ENCODE measurements around the gene MED12L.

MED12L gene

DNA sequence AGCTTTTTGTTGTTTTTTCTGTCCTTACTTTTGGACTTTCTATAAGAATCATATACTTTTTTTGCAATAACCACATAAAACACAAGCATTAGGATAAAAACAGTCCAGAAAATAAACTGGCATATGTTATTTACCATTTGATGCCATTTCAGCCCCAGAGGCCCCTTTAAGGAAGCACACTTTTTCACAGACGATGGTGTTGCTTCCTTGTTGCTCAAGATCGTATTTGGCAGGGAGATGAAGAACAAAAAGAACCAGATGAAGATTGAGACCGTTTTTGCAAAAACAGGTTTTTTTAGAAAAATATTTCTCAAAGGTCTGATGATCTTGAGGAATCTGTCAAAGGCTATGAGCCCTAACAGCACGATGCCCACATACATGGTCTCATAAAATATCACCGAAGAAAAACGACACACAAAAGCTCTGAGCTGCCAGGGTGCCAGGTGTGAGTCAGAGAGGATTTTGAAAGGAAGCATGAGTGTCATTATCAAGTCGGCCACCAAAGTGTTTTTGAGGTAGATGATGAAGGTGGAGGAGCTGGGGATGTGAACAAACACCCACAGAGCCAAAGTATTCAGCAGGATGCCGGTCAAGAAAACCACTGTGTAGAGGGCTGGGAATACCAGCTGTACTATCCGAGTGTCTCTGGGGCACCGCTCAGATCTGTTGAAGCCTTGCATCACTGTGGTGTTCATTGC lies 243.0 kb downstream of the MED12L start:
- DNase-seq (ENCODE audit: low spot score), result no peak

DNA sequence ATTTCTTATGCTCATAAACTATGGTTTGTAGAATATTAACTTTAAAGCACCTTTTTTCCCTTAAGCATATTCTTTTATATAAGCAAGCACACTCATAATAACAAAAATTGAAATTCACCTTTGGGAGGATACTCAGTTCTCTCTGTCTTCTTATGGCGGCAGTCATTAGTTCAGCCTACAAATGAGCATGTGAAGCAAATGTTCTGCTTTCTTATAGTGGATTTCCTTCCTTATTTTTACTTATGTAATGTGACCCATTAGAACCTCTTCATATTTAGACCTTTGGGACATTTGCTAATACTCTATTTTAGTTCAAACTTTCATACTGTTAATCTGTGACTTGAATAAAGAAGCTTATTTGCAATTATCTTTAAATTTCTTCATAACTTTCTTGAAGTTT lies 243.9 kb downstream of the MED12L start, which contains the start of gene P2RY13:
P2RY13 (minus strand) TSS at position 187 of the 400 bp plus-strand sequence; CDS start at position 166, 21 bp downstream.
- DNase-seq (ENCODE audit: low spot score), result no peak

DNA sequence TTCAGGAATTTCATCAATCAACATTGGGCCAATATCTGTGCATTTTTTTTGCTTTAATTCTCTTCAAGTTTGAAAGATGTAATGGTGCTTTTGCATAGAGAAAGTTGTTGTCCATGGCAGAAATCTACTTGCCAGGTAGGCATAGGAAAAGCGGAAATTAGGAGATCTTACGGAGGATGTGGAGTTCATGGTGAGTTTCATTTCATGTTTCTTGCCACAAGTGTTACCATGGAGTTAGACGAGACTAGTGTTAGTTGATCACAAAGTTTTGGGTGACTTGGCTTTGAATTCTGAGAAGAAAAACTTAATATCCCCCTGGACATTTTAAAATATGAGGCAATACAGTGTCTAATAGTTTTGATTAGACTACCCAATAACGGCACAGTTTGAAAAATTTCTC lies 244.9 kb downstream of the MED12L start:
- DNase-seq (ENCODE audit: low spot score), result no peak

DNA sequence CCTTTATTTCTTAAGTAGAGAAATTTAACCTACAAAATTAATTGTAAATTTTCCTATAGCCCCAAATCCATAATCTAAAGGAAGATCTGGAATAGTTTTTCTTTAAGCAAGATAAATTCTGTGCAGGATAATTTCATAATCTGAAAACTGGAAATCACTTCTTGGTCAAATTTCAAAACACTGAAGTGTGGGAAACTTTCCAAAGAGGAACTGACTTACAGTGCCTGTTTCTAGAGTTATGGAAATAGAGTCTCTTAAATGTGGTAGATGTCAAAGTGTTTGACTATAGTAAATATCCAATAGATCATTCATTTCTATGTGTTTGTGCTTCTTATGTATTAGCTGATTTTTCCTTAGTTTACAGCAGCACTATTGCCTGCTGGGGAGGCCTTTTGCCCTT lies 245.4 kb downstream of the MED12L start:
- no peak for DNase-seq (ENCODE audit: low spot score)

DNA sequence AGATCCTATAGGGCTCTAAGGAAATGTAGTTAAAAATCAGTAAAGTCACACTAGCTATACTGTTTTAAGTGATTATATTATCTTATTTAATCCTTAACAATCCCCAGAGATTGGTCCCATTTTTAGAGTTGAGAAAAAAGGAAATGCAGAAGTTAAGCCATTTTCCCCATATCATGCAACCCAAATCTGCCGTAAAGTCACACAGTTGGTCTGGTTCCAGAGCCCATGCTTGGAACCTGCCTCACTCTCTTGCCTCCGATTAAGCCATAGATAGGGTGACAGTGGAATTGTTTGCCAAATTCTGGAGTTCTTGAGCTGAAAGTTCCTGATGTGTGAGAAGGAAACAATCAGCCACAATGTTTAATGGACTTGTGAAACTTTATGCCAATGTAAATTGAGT lies 246.2 kb downstream of the MED12L start:
- no peak for DNase-seq (ENCODE audit: low spot score)

DNA sequence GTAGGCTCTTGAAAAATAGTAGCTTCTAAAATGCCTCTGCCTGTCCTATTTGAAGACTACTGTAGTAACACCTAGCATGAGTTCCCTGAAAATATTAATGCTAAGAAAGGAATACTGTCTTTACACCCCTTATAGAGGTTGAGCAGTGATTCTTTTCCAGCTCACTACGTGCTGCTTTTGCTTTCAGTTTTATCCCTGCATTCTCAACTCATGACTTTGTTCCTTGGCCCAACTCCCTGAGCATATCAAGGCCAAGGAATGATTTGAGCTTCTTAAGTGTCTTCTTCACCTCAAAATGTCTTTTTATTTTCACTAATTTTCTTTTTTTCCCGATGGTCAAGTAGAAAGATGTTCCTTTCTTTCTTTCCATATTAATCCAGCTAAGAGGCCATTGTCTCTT lies 260.4 kb downstream of the MED12L start:
- peak; percentile 26 for DNase-seq (ENCODE audit: low spot score)

DNA sequence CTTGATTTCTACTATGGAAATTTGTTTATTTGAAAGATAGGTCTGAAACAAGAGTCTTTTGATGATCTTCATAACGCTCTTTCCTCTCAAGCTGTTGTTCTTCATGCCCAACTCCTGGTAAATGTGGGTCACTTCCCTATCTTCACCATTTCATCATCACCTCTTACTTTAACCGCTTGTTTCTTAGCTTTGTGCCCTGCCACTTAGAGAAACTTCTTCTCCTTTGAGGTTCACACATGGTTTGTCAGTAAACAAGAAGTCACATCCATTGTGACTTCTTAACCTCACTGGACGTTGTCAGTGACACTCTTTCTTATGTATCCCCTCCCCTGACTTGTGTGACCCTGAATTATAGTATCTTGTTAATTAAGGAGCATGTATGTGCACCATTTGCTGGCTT lies 260.8 kb downstream of the MED12L start:
- DNase-seq (ENCODE audit: low spot score), result no peak

DNA sequence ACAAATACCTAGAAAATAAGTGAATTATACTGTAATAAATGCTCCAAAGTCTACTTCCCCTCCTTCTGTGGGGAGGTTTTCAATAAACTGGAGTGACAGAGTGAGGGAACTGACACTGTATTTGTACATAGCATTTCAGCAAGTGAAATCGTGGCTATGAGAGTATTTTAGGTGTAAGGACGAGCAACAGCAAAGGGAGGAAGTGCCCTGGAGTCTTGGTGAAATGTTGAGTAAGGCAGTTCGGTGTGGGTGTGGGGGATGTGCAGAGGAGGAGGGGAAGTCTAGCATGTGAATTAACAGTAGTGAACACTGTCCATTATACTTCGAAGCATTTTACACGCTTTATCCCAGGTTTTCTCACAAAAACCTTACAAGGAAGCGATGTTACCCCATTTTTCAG lies 262.0 kb downstream of the MED12L start:
- DNase-seq (ENCODE audit: low spot score), result no peak

DNA sequence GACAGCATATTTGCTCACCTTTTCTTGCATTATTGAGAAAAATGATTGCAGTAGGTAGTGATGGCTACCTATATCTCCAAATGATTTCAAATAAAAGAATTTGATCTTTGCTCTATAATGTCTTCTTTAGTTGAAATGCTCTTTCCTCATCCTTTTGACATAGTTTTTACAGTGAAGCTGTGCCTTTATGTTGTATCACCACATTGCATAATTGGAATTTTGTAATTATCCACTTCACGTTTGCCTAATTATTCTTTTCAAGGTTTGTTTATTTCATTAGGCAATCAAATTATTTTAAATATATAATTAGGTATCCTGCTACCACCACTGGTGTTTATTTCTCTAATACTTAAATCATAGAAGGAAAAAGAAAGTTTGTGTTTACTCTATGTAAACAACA lies 265.2 kb downstream of the MED12L start:
- DNase-seq (ENCODE audit: low spot score), result no peak

DNA sequence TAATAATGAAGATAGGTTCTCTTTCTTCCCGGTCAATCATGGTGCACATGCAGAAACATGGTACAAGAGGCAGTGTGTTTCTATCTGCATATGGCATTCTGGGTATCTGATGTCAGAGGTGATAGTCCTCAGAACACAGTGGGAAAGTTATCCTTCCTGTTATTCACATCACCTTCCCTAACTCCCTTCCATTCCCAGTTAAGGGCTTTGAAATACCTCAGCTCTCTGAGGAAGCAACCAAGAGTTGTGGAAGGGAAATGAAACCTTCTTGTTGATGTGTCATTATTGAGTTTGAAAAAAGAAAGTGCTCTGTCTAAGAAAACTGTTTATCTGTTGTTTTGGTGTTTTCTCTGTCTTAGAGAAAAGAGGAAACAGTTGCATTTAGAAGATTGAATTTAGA lies 265.8 kb downstream of the MED12L start:
- no peak for DNase-seq (ENCODE audit: low spot score)

DNA sequence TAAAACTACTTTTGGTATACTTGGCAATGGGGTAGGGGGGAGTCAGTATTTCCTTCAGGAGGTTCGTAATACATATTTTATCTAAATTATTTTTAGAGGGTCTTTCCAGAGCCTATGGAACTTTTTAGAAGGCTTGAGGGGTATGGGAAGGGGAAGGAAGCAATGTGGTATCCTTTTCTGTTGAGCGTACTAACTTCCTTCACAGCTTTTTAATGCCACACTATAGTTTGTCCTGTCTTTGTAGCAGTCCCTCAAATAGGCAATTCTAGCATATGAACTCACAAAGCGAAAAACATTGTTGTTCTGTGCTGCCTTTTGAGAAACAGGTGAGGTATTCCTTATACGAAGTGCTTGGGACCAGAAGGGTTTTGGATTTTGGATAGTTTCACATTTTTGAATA lies 266.2 kb downstream of the MED12L start:
- no peak for DNase-seq (ENCODE audit: low spot score)

DNA sequence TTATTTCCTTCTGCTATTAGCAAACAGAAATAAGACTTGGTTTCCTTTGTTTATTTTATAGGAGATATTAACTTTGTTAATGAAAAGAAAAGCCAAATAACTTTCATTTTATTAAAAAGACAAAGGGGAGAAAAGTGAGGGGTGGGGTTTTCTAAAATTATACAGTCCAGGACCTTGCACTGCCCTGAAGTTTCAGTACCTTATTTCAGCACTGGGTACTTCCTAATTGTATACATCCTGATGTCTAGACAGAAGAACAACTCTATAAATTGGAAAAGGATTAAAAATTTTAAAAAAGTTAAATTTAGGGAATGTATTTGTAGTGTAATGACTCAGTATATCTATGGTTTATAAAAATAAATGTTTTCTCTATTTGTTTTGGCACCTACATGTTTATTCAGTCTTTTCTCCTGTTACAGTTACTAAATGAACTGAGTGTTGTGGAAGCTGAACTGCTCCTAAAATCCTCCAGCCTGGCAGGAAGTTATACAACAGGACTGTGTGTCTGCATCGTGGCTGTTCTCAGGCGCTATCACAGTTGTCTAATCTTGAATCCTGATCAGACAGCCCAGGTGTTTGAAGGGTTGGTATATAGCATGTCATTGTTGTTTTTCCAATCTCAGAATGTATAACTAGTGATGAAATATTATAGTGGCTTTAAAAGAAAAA lies 271.5 kb downstream of the MED12L start:
- no peak for DNase-seq (ENCODE audit: low spot score)

DNA sequence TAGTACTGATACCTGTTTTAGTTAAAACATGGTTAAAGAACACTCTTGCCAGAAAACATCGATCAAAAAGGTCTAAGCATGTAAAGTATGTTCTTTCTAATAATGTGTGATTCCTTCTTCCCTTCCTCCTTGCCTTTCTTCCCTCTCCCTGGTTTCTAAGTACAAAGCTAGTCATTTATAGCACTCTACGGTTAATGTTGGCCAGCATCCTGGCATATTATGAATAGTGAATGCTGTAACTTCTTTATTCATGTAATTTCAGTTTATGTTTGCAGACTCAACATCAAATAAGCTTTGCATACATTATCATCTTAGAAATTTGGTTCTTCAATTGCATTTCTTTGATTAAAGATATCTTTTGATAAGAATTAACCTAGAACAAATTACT lies 272.0 kb downstream of the MED12L start:
- DNase-seq (ENCODE audit: low spot score), result no peak

DNA sequence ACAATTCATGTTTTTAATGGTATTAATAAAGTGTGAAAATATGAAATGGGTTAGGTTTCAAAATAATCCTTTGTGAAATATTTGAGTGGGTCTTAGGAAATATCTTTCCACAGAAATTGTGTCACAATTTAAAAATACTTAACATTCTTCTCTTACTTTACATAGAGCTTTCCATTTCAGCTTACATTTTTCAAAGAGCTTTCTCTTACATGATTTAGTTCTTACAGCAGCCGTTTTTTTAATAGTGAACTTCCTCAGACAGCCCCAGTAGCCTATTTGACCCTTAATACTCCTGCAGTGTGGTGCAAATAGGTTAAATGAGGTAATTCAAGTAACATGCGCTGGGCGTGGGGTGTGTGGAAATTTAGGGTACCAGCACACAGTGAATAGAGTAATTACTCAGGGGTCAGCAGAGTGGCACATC lies 277.3 kb downstream of the MED12L start:
- no peak for DNase-seq (ENCODE audit: low spot score)

DNA sequence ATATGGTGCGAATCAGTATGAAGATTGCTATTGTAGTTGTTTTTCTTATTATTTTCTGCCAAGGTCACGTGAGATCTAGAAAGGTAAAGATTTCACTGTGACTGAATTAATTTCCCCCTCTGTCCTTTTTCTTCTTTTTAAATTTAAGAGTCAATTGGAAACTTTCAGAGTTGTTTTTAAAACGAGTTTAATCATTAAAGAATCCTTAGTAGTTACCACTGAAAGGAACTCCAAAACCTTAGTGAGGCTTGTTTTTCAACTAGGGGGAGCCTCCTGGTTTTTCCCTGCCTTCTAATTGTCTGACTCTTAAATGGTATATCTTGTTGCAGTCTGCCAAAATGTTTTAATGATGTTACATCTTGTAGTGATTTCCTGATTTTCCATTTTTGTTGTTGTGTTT lies 281.5 kb downstream of the MED12L start:
- DNase-seq (ENCODE audit: low spot score), result no peak

DNA sequence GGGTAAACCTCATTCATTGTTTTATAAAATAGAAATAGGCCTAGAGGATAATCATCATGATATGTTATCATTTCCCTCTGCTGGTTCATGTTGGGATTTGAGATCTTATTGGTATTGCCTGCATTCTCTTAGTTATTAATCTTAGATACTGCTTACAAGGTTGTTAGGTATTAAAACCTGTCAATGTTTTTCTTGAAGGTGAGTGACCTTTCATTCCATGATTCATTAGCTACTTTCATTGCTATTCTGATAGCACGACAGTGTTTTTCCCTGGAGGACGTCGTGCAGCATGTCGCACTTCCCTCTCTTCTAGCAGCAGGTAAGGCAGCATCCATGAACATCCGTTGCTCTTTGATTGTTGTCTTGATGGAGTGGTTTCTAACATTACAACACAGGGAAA lies 282.0 kb downstream of the MED12L start:
- no peak for DNase-seq (ENCODE audit: low spot score)

DNA sequence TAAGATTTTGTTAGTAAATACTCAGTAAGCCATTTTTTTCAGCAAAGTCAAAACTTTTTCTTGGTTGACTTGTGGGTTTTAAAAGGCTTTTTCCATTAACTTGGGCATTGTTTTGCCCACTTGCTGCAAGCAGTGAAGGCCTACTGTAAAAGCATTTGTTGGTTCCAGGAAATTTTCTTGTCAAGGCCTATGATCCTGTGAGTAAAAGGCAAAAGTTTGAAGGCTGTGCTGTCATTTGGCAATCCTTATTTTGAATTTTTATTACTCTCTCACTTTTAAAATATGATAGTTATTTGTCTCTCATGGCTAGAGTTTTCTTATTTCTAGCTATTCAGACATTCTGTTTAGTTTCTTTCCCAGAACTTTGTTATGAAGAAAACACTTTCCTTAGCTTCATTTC lies 286.1 kb downstream of the MED12L start:
- no peak for DNase-seq (ENCODE audit: low spot score)

DNA sequence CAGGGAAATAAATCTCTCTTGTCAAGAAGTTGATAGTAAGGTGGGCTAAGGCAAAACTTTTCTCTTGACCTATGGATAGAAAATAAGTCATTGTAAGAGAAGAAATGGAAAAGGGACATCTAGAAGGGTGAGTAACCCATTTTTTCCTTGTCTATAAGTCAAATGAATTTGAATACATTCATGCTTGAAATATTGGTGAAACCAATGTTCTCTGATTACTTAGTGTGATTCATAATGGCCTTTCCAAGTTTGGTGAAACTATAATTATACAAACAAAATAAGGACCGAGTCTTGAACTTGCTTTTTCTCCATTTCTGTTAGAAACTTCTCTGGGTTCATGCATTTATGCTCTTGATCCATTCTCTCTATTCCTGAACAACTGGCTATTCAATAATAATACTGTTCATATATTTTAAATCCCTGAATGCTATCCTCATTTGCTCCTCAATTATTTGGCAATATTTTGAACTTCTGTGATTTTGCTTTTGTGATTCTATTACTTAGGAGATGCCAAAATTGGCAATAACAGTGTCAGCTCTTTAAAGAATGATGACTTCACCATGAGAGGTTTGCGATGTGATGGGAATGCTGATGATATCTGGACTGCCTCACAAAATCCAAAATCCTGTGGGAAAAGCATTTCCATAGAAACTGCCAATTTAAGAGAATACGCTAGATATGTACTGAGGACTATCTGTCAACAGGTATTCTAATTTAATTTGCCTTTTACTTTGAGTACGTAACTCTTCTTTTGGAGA lies 286.8 kb downstream of the MED12L start:
- DNase-seq (ENCODE audit: low spot score), result no peak

DNA sequence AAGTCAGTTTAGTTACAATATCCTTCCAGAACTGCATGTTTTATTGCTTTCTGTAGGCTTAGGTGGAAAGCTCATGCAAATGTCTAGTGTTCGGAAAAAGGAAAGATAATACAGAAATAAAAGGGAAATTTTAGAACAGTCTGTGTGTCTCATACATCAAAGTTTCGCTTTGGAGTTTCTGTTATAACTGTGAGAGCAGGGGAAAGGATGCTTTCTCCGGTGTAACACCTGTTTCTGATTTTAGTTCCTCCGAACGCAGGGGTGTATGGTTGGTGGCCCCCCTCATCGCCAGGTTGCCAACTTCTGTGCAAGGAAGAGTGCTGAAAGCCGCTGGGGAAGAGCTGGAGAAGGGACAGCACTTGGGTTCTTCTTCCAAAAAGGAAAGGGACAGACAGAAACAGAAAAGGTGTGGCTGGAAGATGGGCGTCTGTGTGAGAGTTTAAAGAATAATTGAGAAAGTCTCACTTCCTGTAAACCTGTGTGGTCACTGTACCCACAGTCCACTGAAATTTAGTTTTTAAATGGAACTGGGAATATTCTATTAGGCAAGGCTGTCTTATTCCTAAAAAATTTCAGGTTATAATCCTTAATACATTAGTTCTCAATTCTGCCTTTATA lies 292.4 kb downstream of the MED12L start:
- no peak for DNase-seq (ENCODE audit: low spot score)

DNA sequence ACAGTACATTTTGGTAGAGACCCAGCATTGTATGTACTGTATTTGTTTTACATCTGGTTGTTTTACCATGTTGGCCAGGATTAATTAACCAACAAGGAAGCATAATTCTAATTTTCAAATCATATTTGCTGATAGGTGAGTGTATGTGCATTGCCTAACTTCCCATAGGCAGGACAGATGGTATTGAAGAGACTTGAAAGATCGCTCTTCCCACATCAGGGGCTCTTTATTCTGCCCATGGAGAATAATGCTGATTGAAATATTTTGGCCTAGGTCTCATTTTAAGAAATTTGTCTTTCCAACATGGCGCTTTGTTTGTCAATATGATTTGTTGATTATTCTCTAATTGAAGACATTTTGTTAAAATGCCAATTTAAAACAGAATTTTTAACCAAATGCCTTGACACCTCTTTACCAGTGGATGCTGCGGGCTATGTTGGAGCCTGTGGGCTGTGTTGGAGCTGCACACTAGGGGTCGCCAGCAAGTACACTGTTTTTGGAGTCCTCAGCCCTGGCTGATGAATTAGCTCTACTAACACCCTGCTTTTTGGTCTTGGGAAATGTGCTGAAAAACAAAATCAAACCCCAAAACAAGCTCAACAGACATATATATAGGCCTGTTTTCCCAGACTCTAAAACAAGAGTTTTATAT lies 293.7 kb downstream of the MED12L start:
- DNase-seq (ENCODE audit: low spot score), result no peak

DNA sequence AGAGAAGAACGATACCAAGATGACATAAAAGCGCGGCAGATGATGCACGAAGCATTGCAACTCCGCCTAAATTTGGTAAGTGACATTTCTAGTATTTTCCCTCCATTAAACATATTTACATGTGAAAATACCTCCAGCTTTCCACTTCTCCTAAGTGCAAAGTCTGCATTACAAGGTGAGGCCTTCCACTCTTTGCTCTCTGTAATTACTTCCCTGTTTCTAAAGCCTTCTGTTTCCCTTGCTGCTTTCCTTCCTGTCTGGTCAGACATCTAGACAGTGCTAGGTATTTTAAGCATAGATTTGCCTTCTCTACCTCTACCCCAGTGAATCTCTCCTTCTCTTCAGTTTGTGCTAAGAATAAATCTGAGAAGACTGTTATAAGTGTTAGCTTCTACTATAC lies 297.2 kb downstream of the MED12L start:
- no peak for DNase-seq (ENCODE audit: low spot score)

DNA sequence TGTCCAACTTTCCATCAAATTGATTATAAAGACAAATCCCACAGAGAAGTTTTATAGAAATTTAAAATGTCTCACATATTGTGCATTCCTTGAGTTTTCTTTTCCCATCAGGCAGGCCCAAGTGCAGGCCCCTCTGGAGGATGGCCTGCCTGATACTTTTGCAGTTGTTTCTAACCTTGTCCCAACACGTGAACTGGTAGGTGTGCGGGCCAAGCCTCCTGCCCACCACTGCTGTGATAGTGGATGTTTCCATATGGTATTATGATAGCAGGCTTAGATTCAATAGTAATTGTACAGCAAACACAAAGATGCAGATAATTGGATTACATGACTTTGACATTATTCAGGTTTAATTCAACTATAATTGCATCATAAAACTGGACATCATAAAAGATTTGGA lies 297.6 kb downstream of the MED12L start:
- DNase-seq (ENCODE audit: low spot score), result no peak

Measured in AG08396 (cell line).